ENCODE results near the gene DNAJC5.
"Not testable (repeated sequence)": the region's sequence is repeated elsewhere in the genome, so short reads cannot be mapped to it uniquely, and the experiment has no call there.

Gene DNAJC5

DNA sequence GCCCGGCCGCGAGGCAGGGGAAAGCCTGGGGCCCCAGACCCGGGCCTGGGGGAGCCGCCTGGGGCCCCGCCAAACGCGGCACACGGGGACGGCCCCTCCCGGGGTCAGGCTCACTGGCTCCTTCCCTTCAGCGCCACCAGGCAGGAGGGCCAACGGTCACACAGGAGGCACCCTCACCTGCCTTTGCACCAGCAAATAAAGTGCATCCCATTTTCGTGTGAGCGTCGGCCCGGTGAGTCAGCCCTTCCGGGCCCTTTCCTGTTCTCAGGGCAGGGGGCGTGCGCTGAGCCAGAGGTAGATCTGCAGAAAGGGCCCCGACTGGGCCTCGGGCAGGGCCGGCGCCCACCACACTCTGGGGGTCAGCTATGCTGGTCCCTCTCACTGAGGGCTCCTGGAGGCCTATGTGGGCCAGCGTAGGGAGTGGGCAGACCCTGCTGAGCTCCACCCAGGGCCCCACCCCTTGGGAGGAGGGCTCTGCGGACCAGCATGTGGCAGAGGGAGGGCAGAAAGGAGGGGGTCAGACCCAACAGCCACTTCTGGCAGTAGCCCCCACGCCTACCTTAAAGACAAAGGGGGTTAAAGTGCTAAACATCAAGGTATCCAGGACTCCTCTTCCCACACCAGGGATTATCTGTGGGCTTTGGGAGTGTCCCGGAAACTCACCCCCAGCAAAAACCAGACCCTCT is 62.2 kb downstream of the DNAJC5 start:
- ATAC-seq: peak; percentile 53 to 62

DNA sequence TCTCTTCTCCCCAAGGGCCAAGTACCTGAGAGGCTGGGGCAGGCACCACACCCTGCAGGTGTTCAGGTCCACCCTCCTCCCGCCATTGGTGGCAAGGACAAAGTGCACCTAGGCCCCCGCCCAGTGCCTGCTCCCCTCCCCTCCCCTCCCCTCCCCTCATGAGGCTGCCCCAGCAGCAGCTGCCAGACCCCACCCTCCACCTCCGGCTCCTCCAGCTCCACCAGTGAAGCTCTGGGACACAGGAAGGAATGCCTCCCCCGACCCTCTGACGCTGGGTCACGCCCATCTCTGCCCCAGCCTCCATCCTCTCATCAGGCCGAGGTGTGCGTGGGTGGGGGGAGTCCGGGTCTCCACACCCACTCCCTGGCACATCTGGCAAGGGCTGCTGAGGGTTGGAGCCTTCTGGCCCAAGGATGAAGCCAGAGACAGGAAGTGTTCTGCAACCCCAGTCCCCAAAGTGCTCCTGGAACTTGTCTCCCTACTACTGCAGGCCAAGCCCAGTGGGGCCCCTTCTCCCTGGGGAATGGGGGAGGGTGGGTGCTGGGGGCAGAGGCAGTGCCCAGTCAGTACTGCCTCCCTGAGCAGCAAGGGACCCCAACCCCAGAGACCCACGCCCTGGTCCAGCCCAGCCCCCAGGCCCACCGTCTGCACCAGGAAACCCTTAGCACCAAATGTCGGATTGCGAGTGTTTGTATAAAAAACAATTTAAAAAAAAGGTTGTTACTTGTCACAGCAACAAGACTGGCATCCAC is 62.9 kb downstream of the DNAJC5 start:
- ATAC-seq: no peak

DNA sequence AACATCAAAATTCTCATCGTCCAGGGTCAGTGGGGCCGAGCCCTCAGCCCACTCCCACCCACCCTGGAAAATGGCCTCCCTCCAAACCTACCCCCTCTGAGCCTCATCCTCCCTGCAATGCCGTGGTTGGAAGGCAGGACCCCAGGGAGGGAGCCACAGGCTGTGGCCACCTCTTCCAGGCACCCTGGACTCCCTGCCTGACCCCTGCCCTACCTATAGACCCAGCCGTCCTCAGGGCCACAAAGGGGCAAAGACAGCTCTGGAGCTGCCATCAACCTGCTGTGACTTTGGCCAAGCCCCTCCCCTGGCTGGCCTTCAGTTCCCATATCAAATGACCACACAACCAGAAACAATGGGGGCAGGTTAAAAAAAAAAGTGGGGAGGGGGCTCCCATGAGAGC is 63.5 kb downstream of the DNAJC5 start:
- ATAC-seq: no peak

- no peak for ATAC-seq
Observed at GRCh38 chr20:63958964-63959698, 64.2 kb downstream of the DNAJC5 start.

DNA sequence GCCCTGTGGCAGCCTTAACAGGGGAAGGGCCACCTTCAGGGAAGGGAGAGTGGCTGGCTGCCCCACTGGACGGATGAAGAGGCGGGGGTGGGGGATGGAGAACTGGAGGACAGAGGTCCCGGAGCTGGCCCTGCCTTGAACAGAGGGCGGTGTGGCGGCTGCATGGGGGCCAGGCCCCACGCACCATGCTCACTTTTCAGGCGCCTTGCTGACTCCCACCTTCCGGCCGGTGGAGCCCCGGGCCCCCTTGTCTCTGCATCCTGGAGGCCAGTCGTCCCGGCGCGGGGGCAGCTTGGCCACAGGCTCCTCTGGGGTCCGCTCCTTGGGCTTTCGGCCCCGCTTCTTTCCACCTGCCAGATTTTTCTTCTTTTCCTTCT is 64.8 kb downstream of the DNAJC5 start:
- ATAC-seq: no peak

DNA sequence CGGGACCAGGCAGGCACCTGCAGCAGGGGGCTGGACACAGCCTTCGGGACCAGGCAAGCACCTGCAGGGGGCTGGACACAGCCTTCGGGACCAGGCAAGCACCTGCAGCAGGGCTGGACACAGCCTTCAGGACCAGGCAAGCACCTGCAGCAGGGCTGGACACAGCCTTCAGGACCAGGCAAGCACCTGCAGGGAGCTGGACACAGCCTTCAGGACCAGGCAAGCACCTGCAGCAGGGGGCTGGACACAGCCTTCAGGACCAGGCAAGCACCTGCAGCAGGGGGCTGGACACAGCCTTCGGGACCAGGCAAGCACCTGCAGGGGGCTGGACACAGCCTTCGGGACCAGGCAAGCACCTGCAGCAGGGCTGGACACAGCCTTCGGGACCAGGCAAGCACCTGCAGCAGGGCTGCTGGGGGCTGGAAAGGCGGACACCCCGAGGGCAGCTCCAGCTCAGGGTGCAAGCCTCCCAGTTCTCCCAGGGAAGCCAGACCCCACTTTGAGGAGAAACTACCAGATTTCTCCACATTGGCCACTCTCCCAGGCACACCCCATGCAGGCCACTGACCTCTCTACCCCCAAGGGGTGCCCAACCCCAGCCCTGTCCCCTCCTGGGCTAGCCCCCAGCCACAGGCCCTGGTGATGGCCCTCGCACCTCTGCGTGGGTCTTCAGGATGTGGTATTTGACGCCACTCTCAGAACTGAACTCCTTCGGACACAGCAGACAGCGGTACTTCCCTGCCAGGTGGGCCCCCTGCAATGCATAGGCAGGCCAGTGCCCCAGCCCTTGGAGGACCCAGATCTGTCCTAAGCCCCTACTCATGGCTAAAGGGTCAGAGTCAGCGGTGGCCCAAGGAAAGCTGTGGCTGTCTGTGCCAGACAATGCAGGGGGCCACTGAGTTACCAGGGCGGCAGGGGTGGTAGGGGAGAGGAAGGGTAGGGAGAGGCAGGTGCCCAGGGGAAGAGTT is 66.0 kb downstream of the DNAJC5 start:
- ATAC-seq: not testable (repeated sequence)

- no peak for ATAC-seq
Observed at GRCh38 chr20:63961664-63962425, 66.9 kb downstream of the DNAJC5 start.

GRCh38 chr20:63962426-63963347 is 67.8 kb downstream of the DNAJC5 start:
- ATAC-seq: no peak

DNA sequence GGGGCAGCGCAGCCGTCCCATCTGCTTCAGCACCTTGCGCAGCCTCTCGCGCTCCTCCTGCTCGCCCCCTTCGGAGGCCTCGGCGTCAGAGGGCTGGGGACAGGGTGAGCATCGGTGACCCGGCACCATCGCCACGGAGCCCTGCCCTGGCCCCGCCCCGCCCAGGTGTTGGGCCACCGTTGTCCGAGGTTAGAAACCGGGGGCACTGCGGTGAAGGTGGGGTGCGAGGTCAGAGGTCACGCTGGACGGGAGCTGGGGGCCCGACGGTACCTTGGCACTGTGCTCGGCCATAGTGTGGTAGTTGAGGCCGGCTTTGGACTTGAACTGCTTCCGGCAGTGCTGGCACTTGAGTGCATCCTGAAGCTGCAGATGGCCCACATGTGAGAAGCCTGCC is 68.4 kb downstream of the DNAJC5 start:
- ATAC-seq: no peak

- no peak for ATAC-seq
Observed at GRCh38 chr20:63963784-63964301, 68.9 kb downstream of the DNAJC5 start.

GRCh38 chr20:63964412-63964811 is 69.5 kb downstream of the DNAJC5 start:
- ATAC-seq: no peak

- ATAC-seq: no peak
Observed at GRCh38 chr20:63966172-63966943, 71.4 kb downstream of the DNAJC5 start.

DNA sequence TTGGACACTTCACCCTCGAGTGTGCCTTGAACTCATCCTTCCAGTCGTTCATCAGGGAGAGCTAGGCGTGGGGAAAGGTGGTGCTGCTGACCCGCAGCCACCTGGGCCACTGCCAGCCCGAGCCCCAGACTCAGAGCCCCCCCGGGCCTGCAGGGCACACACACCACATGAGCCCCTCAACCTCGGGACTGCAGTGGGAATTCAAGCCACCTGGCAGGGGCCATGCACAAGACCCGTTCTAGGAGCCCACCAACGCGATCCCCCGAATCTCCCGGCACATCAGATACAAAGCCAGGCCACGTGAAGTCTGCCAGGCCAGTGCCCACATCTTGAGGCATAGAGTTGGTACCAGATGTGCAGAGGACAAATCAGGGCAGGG is 72.0 kb downstream of the DNAJC5 start:
- no peak for ATAC-seq

DNA sequence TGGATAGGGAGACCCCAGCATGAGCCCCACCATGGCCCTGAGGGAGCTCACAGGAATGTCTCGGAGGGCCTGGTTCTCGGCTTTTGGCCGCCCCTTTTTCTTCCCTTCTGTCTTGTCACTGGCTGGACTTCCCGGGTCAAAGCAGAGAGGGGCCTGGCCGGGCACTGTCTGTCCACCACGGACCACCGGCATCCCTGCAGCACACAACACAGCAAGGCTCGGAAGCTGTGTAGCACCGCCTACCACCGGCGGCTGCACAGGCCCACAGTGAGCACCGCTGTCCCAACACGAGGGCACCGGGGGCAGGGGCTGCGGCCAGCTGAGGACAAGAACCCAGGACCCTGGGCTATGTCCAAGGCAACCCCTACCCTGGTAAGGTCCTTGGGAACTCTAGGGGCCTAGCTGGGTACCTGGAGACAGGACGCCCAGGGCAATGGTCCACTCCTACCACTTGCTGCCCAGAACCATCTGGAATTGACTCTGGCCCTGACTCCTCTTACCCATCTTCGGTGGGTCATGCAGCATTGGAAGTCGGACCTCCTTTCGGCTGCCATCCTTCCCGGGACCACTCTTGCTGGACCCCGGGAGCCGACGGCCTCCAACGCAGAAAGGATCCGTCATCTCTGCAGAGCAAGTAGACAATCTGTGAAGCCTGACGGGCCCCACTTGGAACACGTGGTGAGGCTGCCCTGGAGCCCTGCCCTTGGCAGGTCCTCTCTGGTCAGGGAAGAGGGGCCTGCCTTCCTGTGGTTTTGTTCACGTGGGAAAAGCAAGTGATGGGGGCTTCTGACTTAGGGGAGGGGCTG is 72.6 kb downstream of the DNAJC5 start:
- ATAC-seq: no peak

GRCh38 chr20:63968136-63968927 is 73.4 kb downstream of the DNAJC5 start:
- no peak for ATAC-seq

DNA sequence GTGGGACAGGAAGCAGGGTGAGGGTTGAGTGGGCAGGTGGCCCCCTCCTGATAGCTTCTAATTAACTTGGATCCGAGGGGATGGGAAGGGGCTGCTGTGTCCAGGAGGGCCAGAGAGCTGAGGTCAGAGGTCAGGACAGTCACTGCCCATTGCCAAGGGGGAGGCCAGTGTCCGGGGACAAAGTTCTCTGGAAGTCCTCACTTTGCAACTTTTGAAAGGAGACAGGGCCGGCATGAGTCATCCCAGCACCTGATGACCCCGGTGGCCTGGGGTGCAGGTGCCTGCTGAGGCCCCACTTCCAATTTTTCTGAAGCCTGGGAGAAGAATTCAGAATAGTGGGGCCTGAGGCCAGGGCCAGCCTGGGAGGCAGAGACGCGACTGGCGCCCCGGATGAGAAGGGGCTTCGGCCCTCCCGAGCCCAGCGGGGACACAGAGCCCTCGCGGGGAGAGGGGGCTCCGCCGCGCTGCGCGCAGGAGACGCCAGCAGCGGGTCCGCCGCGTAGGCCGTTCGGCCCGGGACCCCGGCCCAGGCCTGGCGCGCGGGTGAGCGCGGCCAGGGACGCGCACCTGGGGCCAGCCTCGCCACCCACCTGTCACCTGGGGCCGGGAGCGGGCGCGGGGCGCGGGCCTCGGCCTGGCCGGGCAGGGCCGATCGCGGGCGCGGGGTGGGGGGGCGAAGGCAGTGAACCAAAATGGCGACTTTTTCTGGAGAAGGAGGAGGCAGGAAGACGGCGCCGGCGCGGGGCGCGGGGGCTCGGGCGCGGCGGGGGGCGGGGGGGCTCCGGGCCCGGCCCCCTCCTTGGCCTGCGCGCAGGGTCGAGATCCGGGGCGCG is 74.2 kb downstream of the DNAJC5 start:
- peak; percentile 29 to 34 for ATAC-seq

Data from activated CD4-positive, CD25-positive, alpha-beta regulatory T cell treated with anti-CD3 and anti-CD28 coated beads, Interleukin-2, amount 50 U/mL, for 24 hours (primary cell).